ENCODE results near the gene KCNJ6. TPM values are rescaled to one million over a fixed set of nuclear protein-coding genes. Genes with fewer than 3 reads are reported as not detected.

KCNJ6 gene
- total and polyA plus RNA-seq, 9 of the 15 experiments (the other 6 are each of a cell fraction or from before 2014, with no cell fraction given), result 0.06 to 0.21 (median 0.13) TPM; not detected in 1

DNA sequence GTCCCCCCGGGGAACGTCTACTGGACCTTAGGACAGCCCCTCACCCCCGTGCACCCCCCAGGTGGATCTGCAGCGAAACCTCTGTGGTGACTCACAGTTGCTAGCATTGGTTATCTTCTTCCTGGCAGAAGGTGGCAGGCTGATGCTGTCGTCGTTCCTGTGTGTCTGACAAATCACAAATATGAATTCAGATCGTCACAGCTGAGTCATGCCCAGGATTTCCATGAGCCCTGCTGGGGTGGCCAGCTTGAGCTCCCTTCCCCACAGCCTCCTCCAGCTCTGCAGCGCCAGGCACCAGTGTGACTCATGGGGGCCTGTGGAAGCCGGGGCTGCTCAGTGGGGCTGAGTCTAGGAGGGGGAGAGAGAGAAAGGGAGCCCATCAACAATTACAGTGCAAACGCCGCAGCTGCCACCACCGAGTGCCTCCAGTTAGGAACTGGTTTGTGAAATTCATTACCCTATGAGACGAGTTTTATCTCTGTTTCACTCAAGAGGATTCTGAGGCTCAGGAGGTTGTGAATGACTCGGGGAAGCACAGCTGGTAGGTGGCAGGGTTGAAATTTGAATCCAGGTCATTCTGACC, 351.8 kb downstream of the KCNJ6 start (continued):
- TF ChIP-seq, protein P1, sequence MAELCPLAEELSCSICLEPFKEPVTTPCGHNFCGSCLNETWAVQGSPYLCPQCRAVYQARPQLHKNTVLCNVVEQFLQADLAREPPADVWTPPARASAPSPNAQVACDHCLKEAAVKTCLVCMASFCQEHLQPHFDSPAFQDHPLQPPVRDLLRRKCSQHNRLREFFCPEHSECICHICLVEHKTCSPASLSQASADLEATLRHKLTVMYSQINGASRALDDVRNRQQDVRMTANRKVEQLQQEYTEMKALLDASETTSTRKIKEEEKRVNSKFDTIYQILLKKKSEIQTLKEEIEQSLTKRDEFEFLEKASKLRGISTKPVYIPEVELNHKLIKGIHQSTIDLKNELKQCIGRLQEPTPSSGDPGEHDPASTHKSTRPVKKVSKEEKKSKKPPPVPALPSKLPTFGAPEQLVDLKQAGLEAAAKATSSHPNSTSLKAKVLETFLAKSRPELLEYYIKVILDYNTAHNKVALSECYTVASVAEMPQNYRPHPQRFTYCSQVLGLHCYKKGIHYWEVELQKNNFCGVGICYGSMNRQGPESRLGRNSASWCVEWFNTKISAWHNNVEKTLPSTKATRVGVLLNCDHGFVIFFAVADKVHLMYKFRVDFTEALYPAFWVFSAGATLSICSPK (IDR thresholded peaks at IDR 0.05; ENCODE audit: borderline replicate concordance), result 0 out of 2 replicates have a peak, but pooled peaks have one; percentile 63
- TF ChIP-seq, protein P2, sequence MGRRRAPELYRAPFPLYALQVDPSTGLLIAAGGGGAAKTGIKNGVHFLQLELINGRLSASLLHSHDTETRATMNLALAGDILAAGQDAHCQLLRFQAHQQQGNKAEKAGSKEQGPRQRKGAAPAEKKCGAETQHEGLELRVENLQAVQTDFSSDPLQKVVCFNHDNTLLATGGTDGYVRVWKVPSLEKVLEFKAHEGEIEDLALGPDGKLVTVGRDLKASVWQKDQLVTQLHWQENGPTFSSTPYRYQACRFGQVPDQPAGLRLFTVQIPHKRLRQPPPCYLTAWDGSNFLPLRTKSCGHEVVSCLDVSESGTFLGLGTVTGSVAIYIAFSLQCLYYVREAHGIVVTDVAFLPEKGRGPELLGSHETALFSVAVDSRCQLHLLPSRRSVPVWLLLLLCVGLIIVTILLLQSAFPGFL (CRISPR knock-in tag; IDR thresholded peaks at IDR 0.05), result no peak
- TF ChIP-seq, protein P3, sequence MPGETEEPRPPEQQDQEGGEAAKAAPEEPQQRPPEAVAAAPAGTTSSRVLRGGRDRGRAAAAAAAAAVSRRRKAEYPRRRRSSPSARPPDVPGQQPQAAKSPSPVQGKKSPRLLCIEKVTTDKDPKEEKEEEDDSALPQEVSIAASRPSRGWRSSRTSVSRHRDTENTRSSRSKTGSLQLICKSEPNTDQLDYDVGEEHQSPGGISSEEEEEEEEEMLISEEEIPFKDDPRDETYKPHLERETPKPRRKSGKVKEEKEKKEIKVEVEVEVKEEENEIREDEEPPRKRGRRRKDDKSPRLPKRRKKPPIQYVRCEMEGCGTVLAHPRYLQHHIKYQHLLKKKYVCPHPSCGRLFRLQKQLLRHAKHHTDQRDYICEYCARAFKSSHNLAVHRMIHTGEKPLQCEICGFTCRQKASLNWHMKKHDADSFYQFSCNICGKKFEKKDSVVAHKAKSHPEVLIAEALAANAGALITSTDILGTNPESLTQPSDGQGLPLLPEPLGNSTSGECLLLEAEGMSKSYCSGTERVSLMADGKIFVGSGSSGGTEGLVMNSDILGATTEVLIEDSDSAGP (CRISPR knock-in tag; IDR thresholded peaks at IDR 0.05), result no peak
- TF ChIP-seq HIVEP1 (CRISPR knock-in tag; IDR thresholded peaks at IDR 0.05), result no peak
- TF ChIP-seq PHTF2 (CRISPR knock-in tag; IDR thresholded peaks at IDR 0.05), result no peak
- TF ChIP-seq, protein P4, sequence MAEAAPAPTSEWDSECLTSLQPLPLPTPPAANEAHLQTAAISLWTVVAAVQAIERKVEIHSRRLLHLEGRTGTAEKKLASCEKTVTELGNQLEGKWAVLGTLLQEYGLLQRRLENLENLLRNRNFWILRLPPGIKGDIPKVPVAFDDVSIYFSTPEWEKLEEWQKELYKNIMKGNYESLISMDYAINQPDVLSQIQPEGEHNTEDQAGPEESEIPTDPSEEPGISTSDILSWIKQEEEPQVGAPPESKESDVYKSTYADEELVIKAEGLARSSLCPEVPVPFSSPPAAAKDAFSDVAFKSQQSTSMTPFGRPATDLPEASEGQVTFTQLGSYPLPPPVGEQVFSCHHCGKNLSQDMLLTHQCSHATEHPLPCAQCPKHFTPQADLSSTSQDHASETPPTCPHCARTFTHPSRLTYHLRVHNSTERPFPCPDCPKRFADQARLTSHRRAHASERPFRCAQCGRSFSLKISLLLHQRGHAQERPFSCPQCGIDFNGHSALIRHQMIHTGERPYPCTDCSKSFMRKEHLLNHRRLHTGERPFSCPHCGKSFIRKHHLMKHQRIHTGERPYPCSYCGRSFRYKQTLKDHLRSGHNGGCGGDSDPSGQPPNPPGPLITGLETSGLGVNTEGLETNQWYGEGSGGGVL (CRISPR knock-in tag; IDR thresholded peaks at IDR 0.05), result no peak
- no peak for TF ChIP-seq ZNF212 (CRISPR knock-in tag; IDR thresholded peaks at IDR 0.05)
- TF ChIP-seq, protein P5, sequence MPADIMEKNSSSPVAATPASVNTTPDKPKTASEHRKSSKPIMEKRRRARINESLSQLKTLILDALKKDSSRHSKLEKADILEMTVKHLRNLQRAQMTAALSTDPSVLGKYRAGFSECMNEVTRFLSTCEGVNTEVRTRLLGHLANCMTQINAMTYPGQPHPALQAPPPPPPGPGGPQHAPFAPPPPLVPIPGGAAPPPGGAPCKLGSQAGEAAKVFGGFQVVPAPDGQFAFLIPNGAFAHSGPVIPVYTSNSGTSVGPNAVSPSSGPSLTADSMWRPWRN (IDR thresholded peaks at IDR 0.05; ENCODE audit: low read depth), result no peak
- TF ChIP-seq STAG1 (CRISPR knock-in tag; IDR thresholded peaks at IDR 0.05; ENCODE audit: borderline replicate concordance), result no peak
- no peak for TF ChIP-seq ZNF644 (tag; IDR thresholded peaks at IDR 0.05; ENCODE audit: low read depth)
- TF ChIP-seq, protein P6, sequence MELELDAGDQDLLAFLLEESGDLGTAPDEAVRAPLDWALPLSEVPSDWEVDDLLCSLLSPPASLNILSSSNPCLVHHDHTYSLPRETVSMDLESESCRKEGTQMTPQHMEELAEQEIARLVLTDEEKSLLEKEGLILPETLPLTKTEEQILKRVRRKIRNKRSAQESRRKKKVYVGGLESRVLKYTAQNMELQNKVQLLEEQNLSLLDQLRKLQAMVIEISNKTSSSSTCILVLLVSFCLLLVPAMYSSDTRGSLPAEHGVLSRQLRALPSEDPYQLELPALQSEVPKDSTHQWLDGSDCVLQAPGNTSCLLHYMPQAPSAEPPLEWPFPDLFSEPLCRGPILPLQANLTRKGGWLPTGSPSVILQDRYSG (tag; conservative IDR thresholded peaks at IDR 0.05; ENCODE audit: low read depth), result no peak
- TF ChIP-seq KDM1A (IDR thresholded peaks at IDR 0.05), result peak; percentile 93 to 94
- TF ChIP-seq, protein P7, sequence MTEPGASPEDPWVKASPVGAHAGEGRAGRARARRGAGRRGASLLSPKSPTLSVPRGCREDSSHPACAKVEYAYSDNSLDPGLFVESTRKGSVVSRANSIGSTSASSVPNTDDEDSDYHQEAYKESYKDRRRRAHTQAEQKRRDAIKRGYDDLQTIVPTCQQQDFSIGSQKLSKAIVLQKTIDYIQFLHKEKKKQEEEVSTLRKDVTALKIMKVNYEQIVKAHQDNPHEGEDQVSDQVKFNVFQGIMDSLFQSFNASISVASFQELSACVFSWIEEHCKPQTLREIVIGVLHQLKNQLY (CRISPR knock-in tag; conservative IDR thresholded peaks at IDR 0.05), result no peak
- peak; percentile 61 for TF ChIP-seq ETV1 (tag; conservative IDR thresholded peaks at IDR 0.05; ENCODE audit: low read depth)
- peak; percentile 32 for TF ChIP-seq TAF1 (IDR thresholded peaks at IDR 0.05; ENCODE audit: control insufficient read depth, extremely low read depth, insufficient read depth, low read length, severe bottlenecking)
- TF ChIP-seq PML (IDR thresholded peaks at IDR 0.05; ENCODE audit: low read length), result no peak; the same call in 1 of the 2 replicates
- TF ChIP-seq ARNT (IDR thresholded peaks at IDR 0.05), result peak in 1 of 2 experiments; percentile 73; a peak in 1 of 4 replicates
- no peak for TF ChIP-seq SRF (CRISPR knock-in tag; IDR thresholded peaks at IDR 0.05)

Measured in K562 (cell line).